ENCODE measurements around the gene IRX4. TPM values are rescaled to one million over a fixed set of nuclear protein-coding genes. Genes with fewer than 3 reads are reported as not detected.

Gene IRX4
- total RNA-seq, 3 donors from 2014 or later, result not detected

DNA sequence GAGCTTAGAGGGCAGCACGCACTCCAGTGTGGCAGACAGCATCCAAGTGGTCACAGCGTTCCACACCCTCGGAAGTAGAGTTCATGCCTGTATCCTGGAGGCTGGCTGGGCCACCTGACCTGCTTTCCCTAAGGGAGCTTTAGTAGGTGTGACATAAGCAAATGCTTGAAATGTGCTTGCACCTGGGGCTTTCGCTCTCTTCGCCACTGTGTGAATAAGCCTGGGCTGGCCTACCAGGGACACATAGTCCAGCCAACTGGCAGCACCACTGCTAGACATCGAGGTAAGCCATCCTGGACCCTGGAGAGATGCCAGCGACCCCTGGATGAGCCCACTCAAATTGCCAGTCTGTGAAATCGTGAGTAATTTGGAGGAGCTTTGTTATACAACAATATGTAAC, 24.9 kb upstream of the IRX4 start:
- intact Hi-C loops (cut with DNase I, micrococcal nuclease), result no loop called here
- ATAC-seq, result no peak
- TF ChIP-seq, protein P1, sequence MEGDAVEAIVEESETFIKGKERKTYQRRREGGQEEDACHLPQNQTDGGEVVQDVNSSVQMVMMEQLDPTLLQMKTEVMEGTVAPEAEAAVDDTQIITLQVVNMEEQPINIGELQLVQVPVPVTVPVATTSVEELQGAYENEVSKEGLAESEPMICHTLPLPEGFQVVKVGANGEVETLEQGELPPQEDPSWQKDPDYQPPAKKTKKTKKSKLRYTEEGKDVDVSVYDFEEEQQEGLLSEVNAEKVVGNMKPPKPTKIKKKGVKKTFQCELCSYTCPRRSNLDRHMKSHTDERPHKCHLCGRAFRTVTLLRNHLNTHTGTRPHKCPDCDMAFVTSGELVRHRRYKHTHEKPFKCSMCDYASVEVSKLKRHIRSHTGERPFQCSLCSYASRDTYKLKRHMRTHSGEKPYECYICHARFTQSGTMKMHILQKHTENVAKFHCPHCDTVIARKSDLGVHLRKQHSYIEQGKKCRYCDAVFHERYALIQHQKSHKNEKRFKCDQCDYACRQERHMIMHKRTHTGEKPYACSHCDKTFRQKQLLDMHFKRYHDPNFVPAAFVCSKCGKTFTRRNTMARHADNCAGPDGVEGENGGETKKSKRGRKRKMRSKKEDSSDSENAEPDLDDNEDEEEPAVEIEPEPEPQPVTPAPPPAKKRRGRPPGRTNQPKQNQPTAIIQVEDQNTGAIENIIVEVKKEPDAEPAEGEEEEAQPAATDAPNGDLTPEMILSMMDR (IDR thresholded peaks at IDR 0.05), result no peak

DNA sequence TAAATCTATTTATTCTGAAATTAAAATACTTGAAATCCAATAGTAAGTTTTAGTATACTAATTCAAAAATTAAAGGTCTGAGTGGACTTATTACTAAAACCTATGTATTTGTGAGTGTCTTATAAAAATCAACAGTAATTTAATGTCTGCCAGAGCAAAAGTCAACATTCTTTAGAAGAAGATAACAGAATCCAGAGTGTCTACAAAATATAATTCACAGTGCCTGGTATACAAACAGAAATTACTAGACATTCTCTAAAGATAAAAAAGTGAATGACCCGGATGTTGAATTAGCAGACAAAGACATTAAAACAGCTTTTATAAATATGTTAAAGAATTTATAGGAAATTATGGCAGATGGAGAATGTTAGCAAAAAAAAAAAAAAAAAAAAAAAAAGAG, 22.4 kb upstream of the IRX4 start:
- no peak for ATAC-seq
- no peaks in the 10 kb centered on the region for H3K36me3 ChIP-seq (ENCODE audit: low read depth)
- no peaks in the 10 kb centered on the region for H3K9me3 ChIP-seq
- intact Hi-C loops (cut with DNase I, micrococcal nuclease), result no loop called here
- no peaks in the 10 kb centered on the region for H3K4me1 ChIP-seq (ENCODE audit: low read depth)
- no peak overlapping the region for H3K4me3 ChIP-seq
- no peak for DNase-seq
- TF ChIP-seq, protein P1 (IDR thresholded peaks at IDR 0.05), result no peak

More for the DNA sequence above, 24.9 kb upstream of the IRX4 start:
- Histone ChIP-seq H3K4me3 (no peak overlapping the region), H3K9me3 (no peaks in the 10 kb centered on the region), H3K36me3 (ENCODE audit: low read depth) (no peaks in the 10 kb centered on the region), H3K4me1 (ENCODE audit: low read depth) (no peaks in the 10 kb centered on the region)
- DNase-seq, result no peak

DNA sequence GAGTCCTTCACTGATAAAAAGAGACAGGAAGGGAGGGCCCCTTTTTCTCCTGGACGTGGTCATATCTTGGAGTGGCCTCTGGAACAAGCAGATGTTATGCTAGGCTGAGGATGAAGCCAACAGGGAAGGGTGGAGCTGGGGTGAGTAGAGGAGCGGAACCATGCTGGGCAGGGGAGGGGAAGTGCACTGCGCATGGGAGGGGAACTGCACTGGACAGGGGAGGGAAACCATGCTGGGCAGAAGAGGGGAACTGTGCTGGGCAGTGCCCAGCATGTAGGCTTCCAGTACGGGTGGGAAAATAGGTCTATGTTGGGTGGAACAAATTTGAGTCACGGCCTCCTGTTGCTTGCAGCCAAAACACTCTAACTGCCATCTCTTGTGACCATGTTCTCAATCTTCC, 19.3 kb upstream of the IRX4 start:
- Histone ChIP-seq H3K4me1 (ENCODE audit: low read depth) (no peaks in the 10 kb centered on the region), H3K9me3 (no peaks in the 10 kb centered on the region), H3K36me3 (ENCODE audit: low read depth) (no peaks in the 10 kb centered on the region), H3K4me3 (no peak overlapping the region)
- TF ChIP-seq, protein P1 (IDR thresholded peaks at IDR 0.05), result no peak
- ATAC-seq (no peak), DNase-seq (no peak)
- intact Hi-C loops (cut with DNase I, micrococcal nuclease), result no loop called here

DNA sequence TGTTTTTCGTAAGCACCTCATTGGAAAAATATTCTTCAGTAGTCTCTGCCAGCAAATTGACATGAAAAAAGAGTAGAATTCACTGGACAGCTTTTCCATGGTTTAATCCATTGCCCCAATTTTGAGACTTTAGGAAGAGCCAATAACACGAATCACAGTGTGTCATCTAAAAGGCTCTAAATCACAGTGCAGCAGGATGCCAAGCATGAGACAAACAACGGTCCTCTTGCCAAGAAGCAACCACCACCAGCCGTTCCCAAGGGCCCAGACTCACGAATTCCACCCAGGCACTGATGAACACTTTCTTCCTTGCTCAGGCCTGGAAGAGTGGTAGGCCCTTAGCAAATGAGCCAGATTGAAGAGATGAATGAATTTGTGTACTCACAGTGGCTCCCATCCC, 18.3 kb upstream of the IRX4 start:
- Histone ChIP-seq H3K9me3 (no peaks in the 10 kb centered on the region), H3K4me1 (ENCODE audit: low read depth) (no peaks in the 10 kb centered on the region), H3K4me3 (no peak overlapping the region), H3K36me3 (ENCODE audit: low read depth) (no peaks in the 10 kb centered on the region)
- TF ChIP-seq, protein P1 (IDR thresholded peaks at IDR 0.05), result no peak
- ATAC-seq, result no peak
- intact Hi-C loops (cut with DNase I, micrococcal nuclease), result no loop called here
- no peak for DNase-seq

DNA sequence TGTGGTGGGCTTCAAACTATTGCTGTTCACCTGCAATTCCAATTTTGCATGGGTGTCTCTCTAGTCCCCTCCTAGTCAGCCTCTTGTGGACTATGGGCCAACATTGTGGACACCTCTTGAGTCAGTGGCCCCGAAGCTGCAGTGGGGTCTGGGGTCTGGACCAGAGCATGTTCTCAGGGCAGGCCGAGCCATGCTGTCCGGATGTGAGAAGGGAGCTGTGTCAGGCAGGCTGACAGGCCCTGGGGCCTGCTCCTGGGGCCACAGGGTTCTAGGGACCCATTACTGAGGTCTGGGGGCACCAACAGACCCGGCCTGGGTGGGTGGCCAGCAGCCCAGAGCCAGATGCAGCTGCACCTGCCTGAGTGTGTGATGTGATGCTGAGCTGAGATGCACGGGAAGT, 16.5 kb upstream of the IRX4 start:
- no peak for ATAC-seq
- DNase-seq, result no peak
- H3K4me1 ChIP-seq (ENCODE audit: low read depth), result no peaks in the 10 kb centered on the region
- no peaks in the 10 kb centered on the region for H3K9me3 ChIP-seq
- no peak overlapping the region for H3K4me3 ChIP-seq
- intact Hi-C loops (cut with DNase I, micrococcal nuclease), result no loop called here
- TF ChIP-seq, protein P1 (IDR thresholded peaks at IDR 0.05), result no peak
- no peaks in the 10 kb centered on the region for H3K36me3 ChIP-seq (ENCODE audit: low read depth)

DNA sequence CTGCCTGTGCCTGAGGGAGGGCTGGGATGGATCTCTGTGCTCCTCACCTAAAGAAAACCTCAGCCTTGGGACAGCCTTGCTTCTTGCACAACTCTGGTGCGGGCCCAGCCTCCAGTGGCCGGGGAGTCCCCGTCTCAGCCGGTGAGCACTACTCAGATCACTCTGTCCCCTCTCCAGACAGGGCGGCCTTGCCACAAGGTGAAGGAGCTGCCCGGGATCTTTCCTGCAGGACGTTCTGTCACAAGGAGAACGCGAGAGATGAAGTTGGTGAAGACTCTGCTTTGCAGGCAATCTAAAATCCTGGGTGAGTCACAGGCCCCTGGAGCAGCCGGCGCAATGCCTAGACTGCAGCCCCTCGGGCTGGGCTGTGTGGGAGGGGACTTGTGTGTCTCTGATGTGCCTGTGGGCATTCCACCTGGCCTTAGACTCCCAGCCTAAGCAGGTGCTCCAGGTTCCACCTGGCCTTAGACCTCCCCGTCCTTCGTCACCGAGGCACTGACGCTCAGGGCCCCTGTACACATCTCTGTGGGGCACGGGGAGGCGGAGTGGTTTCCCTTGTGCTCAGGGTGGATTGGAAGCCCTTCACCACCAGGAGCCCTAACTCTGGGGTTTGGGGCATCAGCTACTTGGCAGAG, 15.2 kb upstream of the IRX4 start:
- H3K4me1 ChIP-seq (ENCODE audit: low read depth), result no peaks in the 10 kb centered on the region
- intact Hi-C loops (cut with DNase I, micrococcal nuclease), result no loop called here
- no peak overlapping the region for H3K4me3 ChIP-seq
- TF ChIP-seq, protein P1 (IDR thresholded peaks at IDR 0.05), result no peak
- H3K9me3 ChIP-seq, result no peaks in the 10 kb centered on the region
- no peaks in the 10 kb centered on the region for H3K36me3 ChIP-seq (ENCODE audit: low read depth)
- DNase-seq (peak in 1 of 3 donors; percentile 44), ATAC-seq (no peak)

All from mucosa of descending colon (tissue), 3 donors.